DND-41 (cell line): ENCODE results near the gene TAP2.
"Not testable (repeated sequence)": the region's sequence is repeated elsewhere in the genome, so short reads cannot be mapped to it uniquely, and the experiment has no call there.

Source experiments
- EZH2 ChIP-seq: IDR thresholded peaks from 3 replicates; pipeline ENCODE4 v1.6.1; 2012; ENCODE audit warnings: borderline replicate concordance, low read depth, mild to moderate bottlenecking, moderate library complexity, low read length, inconsistent platforms; ENCODE audit not compliant: severe bottlenecking
- TF ChIP-seq, protein P1 (sequence below): IDR thresholded peaks from 2 replicates; pipeline ENCODE4 v1.5.1; 2012; ENCODE audit warnings: borderline replicate concordance, low read length, moderate library complexity, mild to moderate bottlenecking; ENCODE audit not compliant: poor library complexity, severe bottlenecking; ENCODE audit errors: extremely low read depth

DNA sequence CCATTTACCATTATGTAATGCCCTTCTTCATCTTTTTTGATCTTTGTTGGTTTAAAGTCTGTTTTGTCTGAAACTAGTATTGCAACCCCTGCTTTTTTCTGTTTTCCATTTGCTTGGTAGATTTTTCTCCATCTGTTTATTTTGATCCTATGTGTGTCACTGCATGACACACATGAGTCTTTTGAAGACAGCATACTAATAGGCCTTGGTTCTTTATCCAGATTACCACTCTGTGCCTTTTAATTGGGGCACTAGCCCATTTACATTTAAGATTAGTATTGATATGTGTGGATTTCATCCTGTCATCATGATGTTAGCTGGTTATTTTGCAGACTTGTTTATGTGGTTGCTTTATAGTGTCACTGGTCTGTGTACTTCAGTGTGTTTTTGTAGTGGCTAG lies 33.1 kb downstream of the TAP2 start:
- not testable (repeated sequence) for TF ChIP-seq EZH2
- TF ChIP-seq, protein P1, sequence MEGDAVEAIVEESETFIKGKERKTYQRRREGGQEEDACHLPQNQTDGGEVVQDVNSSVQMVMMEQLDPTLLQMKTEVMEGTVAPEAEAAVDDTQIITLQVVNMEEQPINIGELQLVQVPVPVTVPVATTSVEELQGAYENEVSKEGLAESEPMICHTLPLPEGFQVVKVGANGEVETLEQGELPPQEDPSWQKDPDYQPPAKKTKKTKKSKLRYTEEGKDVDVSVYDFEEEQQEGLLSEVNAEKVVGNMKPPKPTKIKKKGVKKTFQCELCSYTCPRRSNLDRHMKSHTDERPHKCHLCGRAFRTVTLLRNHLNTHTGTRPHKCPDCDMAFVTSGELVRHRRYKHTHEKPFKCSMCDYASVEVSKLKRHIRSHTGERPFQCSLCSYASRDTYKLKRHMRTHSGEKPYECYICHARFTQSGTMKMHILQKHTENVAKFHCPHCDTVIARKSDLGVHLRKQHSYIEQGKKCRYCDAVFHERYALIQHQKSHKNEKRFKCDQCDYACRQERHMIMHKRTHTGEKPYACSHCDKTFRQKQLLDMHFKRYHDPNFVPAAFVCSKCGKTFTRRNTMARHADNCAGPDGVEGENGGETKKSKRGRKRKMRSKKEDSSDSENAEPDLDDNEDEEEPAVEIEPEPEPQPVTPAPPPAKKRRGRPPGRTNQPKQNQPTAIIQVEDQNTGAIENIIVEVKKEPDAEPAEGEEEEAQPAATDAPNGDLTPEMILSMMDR: not testable (repeated sequence)
